HG03521 (cell line): ENCODE measurements around the gene NAV2.
"Not testable (repeated sequence)": the region's sequence is repeated elsewhere in the genome, so short reads cannot be mapped to it uniquely, and the experiment has no call there.

Experiments used
- ATAC-seq: cut with Tn5 transposase; IDR thresholded peaks from one replicate; pipeline ENCODE4 v1.9.1; 2021; ENCODE audit warnings: mild to moderate bottlenecking, moderate library complexity; ENCODE audit not compliant: unreplicated experiment

Gene NAV2

DNA sequence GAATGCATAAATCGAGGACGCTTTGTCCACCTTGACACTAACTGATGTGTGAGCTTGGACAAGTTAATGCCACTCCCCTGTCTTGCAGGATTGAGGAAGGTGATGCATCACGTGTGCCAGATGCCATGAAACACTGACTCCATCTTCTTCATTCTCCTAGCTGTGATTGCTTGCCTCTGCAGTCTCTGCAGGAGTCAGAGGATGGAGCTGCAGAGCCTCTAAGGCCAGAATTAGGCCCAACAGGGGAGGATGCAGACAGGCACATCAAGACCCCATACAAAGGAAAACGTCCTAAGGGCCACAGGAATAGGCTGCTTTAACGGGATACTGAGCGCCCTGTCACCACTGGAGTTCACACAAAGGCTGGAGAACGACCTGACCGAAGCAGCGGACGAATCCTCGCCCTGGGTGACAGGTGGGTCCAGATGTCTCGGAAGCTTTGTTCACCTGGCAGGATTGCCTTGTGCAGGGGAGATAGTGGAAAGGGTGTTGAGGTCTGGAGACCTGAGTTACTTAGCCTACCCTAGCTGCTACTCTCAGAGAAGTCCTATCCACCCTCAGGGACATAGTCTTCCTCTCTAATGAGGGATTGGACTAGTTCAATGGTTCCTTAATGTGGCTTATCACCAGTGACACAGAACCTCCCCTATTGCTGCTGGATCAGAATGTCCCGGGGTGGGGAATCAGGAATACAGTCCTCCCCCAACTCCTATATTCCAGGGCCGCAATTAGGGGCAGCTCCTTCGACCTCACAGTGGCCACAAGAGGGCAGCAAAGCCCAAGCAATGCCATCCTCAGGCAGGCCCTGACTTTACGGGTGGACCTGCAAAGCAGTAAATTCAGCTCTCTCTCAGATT, 415.3 kb downstream of the NAV2 start:
- peak; percentile 46 for ATAC-seq

DNA sequence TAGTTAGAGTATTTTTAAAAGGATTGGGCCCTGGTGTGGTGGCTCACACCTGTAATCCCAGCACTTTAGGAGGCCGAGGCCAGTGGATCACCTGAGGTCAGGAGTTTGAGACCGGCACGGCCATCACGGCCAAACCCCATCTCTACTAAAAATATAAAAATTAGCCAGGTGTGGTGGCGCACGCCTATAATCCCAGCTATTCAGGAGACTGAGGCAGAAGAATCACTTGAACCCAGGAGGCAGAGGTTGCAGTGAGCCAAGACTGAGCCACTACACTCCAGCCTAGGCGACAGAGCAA, 415.8 kb downstream of the NAV2 start:
- ATAC-seq, result not testable (repeated sequence)

DNA sequence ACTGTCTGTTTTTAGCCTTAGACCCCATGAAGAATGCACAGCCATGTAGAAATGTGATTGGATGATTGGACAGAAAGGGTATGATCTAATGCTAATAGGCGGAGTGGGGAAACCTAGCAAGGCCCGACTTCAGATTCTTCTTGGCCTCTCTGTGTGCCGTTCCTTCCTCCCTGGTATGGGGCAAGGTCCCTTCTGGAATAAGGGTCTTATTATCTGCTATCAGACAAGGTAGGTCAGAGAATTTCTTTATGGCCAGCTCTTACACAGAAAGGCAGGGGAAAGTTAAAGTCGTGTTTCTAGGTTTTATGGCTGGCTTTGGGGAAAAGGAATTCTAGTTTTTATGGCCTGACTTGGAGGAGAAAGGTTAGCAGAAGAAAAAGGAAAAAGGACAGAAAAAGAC, 417.0 kb downstream of the NAV2 start:
- no peak for ATAC-seq

DNA sequence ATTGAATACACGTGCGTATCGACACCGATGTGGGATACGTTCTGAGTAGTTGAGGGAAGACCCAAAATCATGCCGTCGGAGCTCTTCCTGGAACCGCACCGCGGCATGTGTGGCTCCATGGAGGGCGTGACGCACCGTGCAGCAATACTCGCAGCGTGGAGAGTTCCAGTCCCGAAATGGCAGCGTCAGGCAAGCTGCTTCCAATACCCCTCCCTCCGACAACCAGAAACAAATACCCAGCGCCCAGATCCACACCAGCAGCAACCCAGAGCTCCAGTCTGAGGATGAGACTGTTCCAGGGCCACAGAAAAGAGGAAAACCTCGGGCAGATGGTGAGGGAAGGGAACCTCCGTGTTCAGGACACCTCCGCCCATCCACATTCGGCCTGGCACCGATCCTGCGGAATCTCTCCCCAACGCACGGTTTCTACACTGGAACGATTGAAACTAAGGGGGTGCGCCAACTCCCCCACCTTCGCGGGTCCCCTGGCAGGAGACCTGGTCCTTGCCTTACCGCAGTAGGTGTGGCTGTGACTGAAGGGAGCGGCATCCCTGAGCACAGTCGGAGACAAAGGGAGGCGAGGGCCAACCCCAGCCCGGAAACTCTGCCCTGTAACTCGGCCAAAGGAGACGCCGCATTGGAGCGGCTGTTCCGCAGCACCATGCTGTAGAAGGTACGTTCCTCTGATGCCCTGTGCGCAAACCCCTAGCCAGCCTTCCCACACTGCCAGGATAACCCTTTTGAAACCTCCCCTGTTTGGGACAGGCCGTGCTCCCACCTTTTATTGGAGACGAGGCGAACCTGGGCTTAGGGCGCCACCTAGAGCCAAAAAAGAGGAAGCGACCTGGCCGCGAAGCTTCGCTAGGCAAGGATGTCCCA, 419.4 kb downstream of the NAV2 start:
- no peak for ATAC-seq

DNA sequence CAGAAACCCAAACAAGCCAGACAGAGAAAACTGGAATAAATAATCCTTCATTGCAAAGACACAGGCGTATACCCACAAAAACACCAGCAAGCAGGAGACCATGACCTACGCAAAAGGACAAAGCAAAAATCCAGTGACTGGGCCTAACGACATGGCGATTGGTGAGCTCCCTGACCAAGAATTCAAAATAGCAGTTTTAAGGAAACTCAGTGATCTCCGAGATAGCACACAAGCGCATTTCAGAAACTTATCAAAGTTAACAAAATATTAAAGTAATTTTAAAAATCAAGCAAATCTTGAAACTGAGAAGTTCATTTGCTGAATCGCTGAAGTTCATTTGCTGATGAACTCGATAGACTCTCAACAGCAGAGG, 420.0 kb downstream of the NAV2 start:
- ATAC-seq, result no peak

DNA sequence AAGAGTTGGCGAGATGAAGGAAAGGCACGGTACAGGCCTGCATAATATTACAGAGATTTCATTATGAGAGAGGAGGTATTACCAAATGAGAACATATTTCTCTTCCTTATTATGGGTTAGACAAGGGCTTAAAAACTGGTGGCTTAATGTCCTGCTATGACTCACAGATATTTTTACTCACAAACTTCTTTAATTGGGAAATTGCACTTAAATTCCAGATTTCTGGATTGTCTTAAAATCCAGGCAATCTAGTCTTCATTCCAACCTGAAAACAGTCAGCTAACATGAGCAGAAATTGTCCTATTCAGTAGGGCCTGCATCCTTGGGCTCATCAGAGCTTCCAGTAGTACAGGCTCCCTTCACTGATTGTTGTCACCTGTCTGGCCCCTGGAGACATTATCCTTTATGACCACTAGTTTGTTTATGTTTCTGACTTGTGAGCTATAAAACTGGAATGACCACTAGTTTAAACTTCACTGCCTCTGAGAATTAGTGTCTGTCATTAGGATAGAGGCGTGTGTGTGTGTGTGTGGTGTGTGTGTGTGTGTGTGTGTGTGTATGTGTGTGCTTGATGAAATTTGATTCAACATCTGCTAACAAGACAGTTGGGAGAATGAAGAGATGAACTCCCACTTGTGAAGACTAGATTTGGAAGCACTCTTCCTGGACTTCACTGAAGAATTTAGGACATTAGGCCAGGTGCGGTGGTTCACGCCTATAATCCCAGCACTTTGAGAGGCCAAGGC, 422.5 kb downstream of the NAV2 start:
- no peak for ATAC-seq

DNA sequence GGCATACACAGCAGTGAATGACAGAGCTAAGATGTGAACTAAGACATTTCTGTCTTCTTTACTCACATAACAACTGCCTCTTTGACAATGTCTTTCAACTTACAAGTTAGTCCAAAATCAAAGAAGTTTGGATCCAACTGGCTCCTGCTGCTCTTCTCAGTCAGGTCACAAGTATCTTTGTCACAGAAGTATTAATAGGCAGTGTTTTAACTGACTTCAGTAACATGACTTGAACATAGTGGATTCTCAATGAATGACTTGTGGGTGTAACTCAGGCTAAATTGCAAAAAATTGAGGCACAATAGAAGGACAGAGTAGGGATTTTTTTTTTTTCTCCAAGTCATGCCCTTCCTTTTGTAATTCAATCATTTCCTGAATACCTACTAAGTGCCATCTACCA, 425.0 kb downstream of the NAV2 start:
- no peak for ATAC-seq

DNA sequence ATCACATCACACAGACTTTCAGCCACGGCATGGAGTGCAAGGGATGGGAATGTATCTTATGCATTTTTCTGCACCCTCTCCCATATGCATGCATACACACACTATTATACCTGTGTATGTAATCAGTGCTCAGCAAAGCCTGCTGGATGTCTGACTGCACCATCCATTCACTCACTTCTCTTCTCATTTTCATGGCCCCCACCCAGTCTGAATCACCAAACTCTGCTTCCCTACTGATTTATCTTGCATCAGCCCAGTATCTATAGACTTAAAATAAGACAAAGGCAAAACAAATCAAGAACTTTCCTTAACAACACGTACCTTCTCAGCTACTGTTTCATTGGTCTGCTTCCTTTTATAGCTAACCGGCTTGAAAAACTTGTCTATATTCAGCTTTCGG, 426.1 kb downstream of the NAV2 start:
- ATAC-seq, result no peak

DNA sequence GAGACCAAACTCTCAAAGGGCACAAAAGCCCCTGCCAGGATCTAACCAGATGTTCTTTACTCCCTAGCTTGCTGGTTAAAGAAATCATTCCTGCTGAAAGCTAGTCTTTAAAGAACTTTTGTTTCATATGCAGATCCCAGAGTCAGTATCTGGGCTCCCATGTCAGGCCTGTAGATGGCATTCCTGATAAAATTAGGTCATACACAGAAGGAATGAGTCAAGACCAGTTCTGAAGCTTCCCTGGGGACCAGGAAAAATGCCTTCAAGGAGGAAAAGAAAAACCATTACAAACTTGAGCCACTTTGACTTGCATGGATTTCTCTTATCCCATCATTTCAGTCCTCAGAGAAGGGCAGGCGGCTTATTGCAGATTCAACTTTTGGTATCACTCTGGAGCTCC, 441.7 kb downstream of the NAV2 start:
- no peak for ATAC-seq

DNA sequence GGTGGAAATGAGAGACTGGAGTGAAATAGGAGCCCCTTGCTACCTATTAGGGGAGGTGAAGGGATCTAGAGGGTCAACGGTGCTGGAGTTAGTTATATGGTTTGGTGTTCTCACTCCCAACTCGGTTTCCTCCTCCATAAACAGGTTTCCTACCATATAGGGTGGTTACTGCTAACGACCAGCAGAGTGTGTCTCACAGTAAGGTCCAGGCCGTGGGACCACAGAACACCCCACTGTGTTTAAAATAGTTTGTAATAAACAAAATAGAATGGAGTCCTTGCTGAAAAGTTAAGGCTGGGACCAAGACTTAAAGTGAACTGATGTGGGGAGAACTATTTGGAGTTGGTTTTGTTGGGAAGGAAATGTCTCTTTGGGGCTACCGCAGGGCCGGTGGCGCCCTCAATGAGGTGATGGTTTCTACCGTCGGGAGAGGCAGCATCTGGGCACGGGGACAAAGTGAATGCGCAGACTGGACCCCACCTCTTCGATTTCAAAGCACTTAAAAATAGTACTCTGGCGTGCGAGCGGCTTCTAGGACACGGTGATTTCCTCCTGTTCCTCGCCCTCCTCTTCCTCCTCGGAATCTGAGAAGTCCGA, 443.1 kb downstream of the NAV2 start:
- ATAC-seq, result no peak

DNA sequence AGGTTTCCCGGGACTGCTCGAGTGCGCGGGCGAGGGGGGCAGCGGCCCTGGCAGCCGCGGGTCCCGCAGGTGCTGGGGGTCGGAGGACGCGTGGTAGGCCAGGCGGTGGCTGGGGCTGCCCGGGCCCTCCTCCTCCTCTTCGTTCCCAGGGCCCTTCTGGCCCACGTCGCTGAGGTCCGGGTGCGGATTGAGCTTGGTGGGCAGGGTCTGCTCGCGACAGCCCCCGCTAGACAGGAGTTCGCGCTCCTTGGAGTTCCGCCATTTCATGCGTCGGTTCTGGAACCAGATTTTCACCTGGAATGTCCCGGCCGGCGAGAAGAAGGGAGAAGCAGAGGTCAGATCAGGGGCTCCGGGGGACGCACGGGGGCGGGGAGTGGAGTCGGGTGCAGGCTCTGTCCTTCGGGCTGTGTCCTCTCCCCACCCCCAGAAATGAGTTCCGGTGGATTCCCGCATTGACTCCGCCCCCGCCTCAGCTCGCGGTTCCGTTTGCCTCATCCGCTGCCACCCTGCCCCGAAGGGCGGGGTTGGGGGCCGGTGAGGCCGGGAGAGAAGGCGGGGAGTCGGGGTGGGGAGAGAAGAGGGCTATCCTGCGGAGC, 443.7 kb downstream of the NAV2 start:
- no peak for ATAC-seq

DNA sequence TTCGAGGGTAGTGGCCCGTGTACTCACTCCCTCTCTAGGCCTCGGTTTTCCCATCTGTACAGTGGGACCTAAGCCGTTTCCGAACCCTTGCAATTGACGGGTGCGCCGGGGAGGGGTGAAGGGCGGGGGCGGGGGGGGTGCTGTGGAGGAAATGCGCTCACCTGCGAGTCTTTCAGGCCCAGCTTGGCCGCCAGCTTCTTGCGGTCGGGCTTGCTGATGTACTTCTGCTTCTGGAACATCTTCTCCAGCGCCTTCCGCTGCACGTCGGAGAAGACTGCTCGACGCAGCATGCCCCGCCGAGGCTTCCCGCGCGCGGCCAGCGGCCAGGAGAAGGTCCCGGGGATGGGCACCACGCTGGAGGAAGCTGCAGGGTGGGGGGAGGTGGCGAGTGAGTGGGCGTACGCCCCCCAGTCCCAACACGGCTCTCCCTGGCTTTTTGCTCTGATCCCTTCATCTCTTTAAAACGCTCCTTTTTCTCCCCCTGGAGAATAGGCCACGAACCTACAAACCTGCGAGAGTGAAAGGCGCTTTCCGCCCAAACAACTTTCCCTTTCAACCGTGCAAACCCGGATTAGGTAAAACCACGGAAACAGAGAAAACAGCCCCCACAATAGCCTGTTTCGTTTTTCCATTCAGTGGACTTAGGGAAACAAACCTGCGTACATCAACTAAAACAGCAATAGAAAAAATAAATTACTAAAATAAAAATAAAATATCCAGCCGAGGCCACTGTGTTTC, 444.4 kb downstream of the NAV2 start:
- ATAC-seq, result no peak

DNA sequence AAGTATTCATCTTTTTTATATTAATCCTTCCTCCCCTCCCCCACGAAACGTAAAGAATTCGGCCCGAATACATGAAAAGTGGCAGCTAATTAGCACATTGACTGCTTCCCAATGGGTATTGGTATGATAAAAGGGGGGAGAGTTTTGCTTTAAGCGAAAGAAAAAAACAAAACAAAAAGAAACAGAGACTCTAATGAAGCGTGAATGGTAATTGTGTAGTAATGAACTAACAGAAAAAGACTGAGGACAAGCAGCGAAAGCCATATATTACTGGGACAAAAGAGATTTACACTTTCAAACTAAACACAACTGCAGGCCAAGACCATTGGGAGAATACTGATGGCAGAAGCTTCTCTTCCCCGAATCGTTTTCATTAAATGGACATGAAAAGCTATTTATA, 445.1 kb downstream of the NAV2 start:
- no peak for ATAC-seq

DNA sequence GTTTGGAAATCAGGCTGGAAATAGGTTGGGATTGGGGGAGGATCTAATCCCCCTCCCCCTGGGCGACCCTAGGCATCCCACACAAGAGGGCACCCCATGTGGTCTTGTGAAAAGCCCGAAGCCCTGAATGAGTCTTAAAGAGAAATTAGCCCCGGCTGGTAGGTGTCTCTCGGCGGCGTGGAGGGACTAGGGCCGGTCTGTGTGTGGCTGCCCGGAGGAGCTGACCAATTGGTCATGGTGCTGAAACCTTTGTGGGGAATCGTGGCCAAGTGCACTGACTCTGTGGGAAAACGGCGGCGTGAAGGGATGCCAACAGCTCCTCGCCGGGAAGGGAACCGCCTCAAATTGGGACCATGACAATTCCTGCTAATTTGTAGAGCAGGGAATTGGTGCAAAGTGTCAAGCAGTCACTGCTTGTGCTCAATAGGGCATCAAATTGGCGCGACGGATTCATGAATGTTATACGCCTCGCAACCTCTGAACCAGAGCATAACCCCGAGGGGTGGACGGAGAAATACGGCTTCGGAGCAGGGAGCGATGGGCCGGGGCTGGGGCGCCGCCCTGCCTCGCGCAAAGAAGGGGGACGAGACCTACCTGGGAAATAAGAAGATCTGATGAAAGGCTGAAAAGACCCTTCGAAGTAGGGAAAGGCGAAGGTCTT, 446.1 kb downstream of the NAV2 start:
- no peak for ATAC-seq

DNA sequence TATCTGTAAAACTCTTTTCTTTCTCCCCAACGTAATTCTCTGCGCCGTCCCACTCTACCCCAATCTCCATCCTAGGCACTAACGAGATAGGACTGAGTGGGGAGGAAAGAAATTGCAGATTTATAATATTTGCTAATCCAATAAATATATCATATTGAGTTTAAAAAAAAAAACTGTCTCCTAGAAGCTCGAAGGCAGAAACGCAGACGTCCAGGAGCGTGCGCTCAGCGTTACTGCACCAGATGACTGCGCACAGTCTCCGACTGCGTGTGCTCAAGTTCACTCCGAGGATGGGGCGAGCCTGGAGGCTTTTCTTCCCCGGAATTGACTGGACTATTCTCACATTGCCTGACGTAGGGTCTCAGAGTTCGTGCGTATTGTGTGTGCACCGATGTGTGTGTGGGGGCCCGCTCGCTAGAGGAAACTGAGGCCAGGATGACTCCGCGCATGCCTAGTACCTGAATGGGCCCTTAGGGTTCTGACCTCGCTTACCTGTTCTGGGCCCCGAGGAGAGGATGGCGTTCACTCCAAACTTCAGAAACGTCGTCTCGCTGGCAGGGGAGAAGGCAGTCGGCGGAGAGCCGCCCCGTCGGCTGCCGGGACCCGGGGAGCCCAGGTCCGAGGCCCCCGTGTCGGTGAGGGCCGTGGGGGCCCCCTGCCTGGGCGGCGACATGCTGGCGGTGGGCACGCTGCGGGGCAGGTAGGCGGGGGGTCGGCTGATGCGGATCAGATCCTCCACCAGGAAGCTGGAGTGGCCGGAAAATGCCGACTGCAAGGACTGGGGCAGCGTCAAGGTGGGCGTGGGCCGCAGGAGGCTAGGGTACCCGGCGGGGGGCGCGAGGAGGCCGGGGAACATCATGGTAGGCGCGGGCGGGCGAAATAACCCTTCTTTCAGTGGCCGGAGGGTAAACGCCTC, 447.1 kb downstream of the NAV2 start:
- no peak for ATAC-seq

DNA sequence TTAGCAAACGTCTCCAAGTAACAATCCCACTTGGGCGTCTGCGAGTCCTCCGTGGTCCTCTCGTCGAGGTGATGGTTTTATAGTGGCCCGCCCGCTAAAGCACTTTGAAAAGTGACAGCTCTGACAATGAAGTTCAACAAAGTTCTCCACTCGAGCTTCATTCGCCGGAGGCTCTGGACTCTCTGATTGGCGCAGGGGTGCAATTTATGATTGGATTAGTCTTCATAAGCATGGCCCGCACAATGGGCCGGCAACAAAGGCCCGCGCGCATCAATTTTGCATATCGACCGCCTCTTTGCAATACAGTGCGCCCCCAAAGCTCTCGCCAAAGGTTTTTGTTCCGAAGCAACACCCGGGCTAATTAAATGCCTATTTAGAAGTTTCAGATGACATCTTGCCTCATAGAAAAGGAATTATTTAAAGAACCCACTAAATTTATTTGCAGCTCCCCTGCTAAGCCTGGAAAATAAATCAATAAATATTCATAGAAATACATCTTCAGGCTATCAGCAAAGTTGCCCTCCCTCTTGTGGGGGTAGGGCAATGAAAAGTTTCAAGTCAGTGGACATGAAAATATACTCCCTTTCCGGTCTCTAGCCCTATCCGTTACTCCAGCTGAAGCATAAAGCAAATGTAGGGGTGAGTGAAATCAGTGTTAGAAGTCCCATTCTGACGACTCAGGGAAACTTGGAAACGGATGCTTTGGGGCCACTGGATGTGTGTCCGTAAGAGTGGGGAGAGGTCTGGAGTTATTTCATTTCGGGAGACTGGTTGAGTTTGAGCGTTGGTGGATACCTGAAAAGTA, 448.0 kb downstream of the NAV2 start, which contains the start of gene DBX1:
Gene DBX1 (minus strand): TSS at position 51 of the 805 bp plus-strand sequence. CDS start 151 bp downstream, outside the sequence.
- no peak for ATAC-seq

DNA sequence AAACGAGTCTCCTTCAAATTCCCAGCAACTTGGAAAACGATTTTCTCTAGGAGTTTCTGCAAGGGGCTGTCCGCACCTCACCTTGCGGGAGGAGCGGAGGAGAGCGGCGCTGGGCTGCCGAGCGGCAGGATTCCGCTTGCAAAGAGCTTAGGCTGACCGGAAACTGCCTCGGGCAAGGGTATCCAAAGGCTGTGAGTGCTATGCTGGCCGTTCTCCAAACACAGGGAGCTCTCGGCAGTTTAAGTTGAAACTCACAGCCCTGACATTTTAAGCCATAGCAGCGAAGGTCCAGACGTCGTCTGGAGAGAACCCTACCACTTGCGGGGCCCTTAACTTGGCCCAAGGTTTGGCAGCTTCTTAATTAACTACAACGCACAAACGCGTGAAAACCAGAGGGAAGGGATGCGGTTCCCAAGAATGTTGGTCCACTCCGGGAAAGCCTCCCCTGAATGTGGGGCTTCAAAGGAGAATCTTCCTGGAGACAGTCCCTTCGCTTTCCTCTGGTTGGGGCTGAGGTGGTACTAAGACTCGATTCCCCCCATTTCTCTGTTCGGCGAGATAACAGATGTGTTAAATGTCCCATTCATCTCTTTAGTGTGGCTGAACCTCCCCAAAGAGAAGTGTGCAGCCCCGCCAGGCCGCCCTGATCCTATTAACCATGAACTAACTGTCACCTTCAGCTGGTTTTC, 448.7 kb downstream of the NAV2 start:
- ATAC-seq, result no peak
